ENCODE data around the gene NBPF11. TPM values are rescaled to one million over a fixed set of nuclear protein-coding genes. Genes with fewer than 3 reads are reported as not detected.
A peak's percentile ranks its signal among the peaks of the same experiment; 100 is the strongest.
"Not testable (repeated sequence)": the region's sequence is repeated elsewhere in the genome, so short reads cannot be mapped to it uniquely, and the experiment has no call there.

NBPF11 gene
- 4.7 and 5.7 TPM in 2 replicates for total RNA-seq (2014; rRNA removed; shearing (Covaris generic))

- DNase-seq = peak; percentile 79 to 84
- H3K4me1 ChIP-seq; H3K36me3 ChIP-seq; H3K9me3 ChIP-seq (replicated peaks); H3K27me3 ChIP-seq: not testable (repeated sequence)
- peak within 1 kb of the TSS; percentile 60; the same call in 1 of the 2 replicates for H3K27ac ChIP-seq
- peak within 1 kb of the TSS; percentile 95 for H3K4me3 ChIP-seq
Observed at GRCh38 chr1:148151911-148152656, at the start of gene NBPF11. NBPF11 (minus strand) TSS chr1:148152281; CDS start chr1:148127003, 25,278 bp downstream.

DNA sequence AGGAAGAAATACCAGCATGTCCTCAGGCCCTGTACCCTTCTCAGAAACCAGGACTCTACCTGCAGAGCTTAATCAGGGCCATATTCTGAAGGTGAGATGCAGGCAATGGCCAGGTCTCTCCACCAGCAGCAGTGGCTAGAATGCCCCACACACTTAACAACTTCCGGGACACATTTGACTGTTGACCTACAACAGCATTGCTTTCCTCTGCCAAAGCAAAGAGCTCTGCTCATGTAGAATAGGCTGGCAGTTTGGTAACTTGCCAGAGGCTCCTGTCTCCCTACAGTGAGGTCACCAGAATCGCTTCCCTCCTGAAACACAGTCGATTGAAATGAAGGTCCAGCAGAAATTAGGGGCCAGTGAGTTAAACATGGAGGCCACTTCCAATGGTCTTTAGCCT is 45.3 kb upstream of the NBPF11 start:
- H3K4me3 ChIP-seq; DNase-seq; H3K36me3 ChIP-seq; H3K27ac ChIP-seq; H3K27me3 ChIP-seq; H3K4me1 ChIP-seq; H3K9me3 ChIP-seq (replicated peaks): not testable (repeated sequence)

- not testable (repeated sequence) for H3K4me1 ChIP-seq; DNase-seq; H3K27ac ChIP-seq; H3K27me3 ChIP-seq; H3K36me3 ChIP-seq; H3K4me3 ChIP-seq; H3K9me3 ChIP-seq (replicated peaks)
Observed at GRCh38 chr1:148196949-148197348, 44.9 kb upstream of the NBPF11 start.

GRCh38 chr1:148195115-148195514 is 43.0 kb upstream of the NBPF11 start:
- not testable (repeated sequence) for H3K4me3 ChIP-seq; H3K4me1 ChIP-seq; DNase-seq; H3K27me3 ChIP-seq; H3K27ac ChIP-seq; H3K36me3 ChIP-seq; H3K9me3 ChIP-seq (replicated peaks)

DNA sequence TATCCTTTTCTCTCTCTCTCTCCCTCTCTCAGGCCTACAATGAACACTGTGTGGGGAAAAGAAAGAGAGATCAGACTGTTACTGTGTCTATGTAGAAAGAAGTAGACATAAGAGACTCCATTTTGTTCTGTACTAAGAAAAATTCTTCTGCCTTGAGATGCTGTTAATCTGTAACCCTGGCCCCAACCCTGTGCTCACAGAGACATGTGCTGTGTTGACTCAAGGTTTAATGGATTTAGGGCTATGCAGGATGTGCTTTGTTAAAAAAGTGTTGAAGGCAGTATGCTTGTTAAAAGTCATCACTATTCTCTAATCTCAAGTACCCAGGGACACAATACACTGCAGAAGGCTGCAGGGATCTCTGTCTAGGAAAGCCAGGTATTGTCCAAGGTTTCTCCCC is 36.7 kb upstream of the NBPF11 start:
- not testable (repeated sequence) for H3K9me3 ChIP-seq (replicated peaks)

DNA sequence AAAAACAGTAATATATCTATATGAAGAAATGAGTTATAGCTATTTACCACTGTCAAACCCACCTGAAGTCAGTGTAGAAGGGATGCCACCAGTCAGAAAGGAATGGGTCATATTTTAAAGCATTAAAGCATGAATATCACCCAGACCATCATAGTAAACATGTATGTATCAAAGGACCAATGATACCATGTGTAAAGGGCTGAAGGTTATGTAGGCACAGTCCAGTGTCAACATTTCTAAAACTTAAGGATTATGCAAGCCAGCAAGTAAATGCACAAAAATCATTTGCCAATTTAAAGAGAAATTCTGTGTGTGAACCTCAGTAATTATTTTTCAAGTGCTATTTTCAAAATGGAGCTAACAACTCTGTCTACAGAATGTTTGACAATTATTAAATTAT is 26.6 kb upstream of the NBPF11 start:
- H3K27me3 ChIP-seq; H3K4me1 ChIP-seq; H3K4me3 ChIP-seq; H3K9me3 ChIP-seq (replicated peaks); H3K36me3 ChIP-seq; H3K27ac ChIP-seq; DNase-seq: not testable (repeated sequence)

More for the DNA sequence above, 36.7 kb upstream of the NBPF11 start:
- not testable (repeated sequence) for H3K27ac ChIP-seq, H3K36me3 ChIP-seq, DNase-seq, H3K27me3 ChIP-seq, H3K4me3 ChIP-seq, H3K4me1 ChIP-seq

GRCh38 chr1:148175414-148175813 is 23.3 kb upstream of the NBPF11 start:
- not testable (repeated sequence) for H3K4me1 ChIP-seq; H3K4me3 ChIP-seq; H3K36me3 ChIP-seq; DNase-seq; H3K27ac ChIP-seq; H3K9me3 ChIP-seq (replicated peaks); H3K27me3 ChIP-seq

- not testable (repeated sequence) for H3K9me3 ChIP-seq (replicated peaks); DNase-seq; H3K27ac ChIP-seq
Observed at GRCh38 chr1:148171995-148172394, 19.9 kb upstream of the NBPF11 start.

DNA sequence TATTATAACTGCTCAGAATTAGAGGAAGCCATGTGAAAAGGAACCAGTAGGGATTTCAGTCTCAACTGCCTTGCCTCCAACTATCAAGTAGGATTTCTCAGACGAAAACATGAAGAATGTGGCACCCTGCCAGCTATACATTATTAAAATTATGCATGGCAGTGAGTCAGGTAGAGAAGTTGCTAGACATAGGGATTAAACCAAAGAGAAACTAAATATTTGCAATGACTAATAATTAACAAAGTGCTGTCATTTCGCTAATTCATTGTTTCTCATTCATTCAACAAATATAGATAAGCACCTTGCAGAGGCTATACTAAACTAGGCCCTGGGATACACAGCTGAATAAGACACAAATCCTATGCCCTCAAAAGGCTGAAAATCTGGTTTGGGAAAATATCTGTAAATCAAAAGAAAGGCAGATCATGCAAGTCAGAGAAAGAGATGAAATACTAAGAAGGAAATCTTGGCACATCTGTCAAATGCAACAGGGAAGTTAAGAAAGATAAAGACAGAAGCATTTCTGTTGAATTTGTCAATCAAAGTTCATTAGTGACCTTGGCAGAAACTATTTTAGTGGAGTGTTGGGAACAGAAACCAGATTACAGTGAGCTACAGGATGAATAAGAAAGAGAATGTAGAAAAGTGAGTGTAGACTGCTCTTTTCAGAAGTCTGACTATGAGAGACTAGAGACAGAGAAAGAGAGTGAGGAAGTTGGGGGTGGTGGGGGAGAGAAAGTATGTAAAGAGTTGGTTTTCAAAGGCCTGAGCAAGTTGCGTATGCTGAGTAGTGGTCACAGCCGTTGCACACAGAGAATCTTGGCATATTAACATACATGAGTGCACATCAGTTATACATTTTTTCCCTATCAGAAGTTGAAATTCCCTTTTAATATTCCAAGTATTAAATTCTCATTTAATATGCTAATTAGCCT is 14.7 kb upstream of the NBPF11 start:
- DNase-seq = peak in 1 of 2 experiments; percentile 22
- Histone ChIP-seq H3K9me3 (replicated peaks) (no peaks in the 10 kb centered on the region), H3K4me3 (no peak overlapping the region), H3K36me3 (no peaks in the 10 kb centered on the region), H3K27me3 (no peaks in the 10 kb centered on the region), H3K4me1 (no peaks in the 10 kb centered on the region), H3K27ac (no peak overlapping the region)

More at GRCh38 chr1:148171995-148172394, 19.9 kb upstream of the NBPF11 start:
- H3K36me3 ChIP-seq, H3K27me3 ChIP-seq, H3K4me1 ChIP-seq, H3K4me3 ChIP-seq: not testable (repeated sequence)

DNA sequence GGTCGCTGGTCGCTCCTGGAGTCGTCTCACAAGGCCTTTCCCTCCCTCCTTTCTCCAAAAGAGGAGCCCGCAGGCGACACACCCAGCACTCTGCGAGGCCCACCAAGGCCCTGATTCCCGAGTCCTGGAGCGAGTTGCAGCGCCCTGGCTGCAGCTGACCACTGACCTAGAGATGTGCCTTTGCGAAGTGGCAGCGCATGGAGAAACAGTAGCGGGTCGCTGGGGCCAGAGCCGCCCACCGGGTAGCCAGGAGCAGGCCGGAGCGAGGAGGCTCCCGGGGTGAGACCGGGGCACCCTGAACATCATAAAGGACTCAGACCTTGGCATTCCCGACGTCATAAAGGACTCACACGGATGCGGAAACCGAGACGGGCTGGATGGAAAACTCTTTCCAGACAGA is 10.3 kb upstream of the NBPF11 start:
- no peaks in the 10 kb centered on the region for H3K36me3 ChIP-seq
- H3K4me3 ChIP-seq = no peak overlapping the region
- H3K27ac ChIP-seq = no peak overlapping the region
- H3K9me3 ChIP-seq (replicated peaks) = no peaks in the 10 kb centered on the region
- no peaks in the 10 kb centered on the region for H3K4me1 ChIP-seq
- no peak for DNase-seq
- no peaks in the 10 kb centered on the region for H3K27me3 ChIP-seq

DNA sequence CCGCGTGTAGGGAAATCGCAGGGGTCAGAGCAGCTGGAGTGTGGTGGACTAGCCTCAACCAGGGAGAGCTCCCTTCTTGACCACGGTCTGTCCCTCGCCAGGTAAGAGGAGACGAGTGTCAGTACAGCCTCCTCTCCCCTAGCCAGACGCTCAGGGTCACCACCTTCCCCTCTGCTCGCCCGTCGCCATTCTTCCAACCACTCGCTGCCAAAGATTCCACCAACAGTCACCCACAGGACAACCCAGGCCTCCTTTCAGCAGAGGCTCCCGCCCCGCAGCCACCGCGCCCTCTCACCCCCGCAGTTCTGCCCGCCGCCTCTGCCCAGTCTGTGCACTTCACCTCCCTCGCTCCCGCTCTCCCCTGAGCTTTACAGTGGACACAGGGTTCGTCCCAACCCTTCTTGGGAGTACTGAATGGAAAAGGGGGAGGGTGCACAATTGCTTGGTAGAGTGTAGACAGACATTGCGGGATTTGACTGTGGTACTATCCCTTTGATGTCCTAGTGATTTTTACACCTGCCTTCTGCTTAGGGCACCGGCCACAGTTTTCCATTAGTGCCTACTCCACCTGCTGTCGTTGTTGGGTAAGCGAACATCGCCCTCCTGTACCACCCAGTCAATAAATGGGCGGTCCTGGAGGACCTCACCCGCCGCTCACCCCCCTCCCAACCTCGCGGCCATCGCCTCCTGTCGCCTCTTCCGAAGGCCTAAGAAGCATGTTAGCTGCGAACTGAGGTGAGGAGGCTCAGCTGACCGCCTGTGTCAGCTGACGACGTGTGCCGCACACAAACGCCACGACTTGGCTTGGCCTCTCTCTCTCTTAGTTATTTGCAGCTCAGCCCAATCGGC is 9.2 kb upstream of the NBPF11 start:
- no peak for DNase-seq
- Histone ChIP-seq H3K27ac (no peak overlapping the region), H3K27me3 (no peaks in the 10 kb centered on the region), H3K4me1 (no peaks in the 10 kb centered on the region), H3K4me3 (no peak overlapping the region), H3K9me3 (replicated peaks) (no peaks in the 10 kb centered on the region), H3K36me3 (no peaks in the 10 kb centered on the region)

- H3K4me1 ChIP-seq = no peaks in the 10 kb centered on the region
- H3K9me3 ChIP-seq (replicated peaks) = no peaks in the 10 kb centered on the region
- no peak for DNase-seq
- no peak overlapping the region for H3K27ac ChIP-seq
- H3K27me3 ChIP-seq = no peaks in the 10 kb centered on the region
- no peaks in the 10 kb centered on the region for H3K36me3 ChIP-seq
- H3K4me3 ChIP-seq = no peak overlapping the region
Observed at GRCh38 chr1:148160343-148161052, 8.4 kb upstream of the NBPF11 start.

DNA sequence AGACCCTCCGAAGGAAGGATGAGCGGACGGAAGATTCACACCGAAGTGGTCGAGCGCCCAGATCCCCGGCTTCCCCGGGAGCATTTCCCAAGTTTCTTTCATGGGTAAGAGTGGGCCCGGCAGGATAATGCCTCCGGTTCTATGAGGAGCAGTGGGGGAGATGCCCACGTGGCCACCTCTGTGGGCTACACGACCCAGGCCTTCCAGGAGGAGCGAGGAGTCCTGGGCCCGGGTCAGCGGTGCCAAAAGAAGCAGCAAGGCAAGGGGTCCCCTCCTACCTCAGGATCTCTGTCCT is 7.9 kb upstream of the NBPF11 start:
- no peaks in the 10 kb centered on the region for H3K9me3 ChIP-seq (replicated peaks)
- H3K27ac ChIP-seq = no peak overlapping the region
- DNase-seq = no peak
- H3K36me3 ChIP-seq = no peaks in the 10 kb centered on the region
- H3K27me3 ChIP-seq = no peaks in the 10 kb centered on the region
- no peak overlapping the region for H3K4me3 ChIP-seq
- H3K4me1 ChIP-seq = no peaks in the 10 kb centered on the region

DNA sequence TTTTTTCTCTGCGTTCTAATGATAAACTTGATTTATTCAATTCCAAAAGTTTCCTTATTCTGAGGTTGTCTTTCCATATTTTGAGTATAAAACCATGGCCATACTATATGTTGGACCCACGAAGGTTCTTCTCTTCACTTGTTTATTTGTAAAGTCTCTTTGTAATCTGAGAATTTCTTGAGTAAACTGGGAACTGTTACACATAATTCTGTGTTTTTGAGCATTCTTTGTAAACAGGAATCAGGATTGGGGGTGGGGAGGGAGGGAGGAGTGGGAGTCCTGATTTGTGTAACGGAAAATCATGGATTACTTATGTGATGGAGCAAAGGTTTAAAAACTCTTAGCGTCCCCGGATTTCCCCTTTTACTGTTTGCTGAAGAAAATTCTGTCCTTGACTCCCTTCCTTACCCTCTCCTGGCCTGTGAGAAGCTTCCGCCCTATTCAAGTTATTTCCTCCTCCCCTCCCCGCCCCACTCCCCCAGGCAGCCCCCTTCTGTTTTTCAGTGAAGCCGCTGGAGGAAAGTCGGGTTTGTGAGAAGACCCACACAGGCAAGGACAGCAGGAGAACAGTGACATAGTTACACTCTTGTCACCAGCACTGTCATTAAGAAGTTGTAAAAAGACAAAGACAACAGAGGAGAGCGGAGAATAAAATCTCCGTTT is 6.4 kb upstream of the NBPF11 start:
- H3K9me3 ChIP-seq (replicated peaks) = no peaks in the 10 kb centered on the region
- DNase-seq = no peak
- H3K4me1 ChIP-seq = no peaks in the 10 kb centered on the region
- H3K36me3 ChIP-seq = no peaks in the 10 kb centered on the region
- no peaks in the 10 kb centered on the region for H3K27me3 ChIP-seq
- no peak overlapping the region for H3K27ac ChIP-seq
- no peak overlapping the region for H3K4me3 ChIP-seq
